Duodenal mucosa (tissue), 2 donors: ENCODE results near the gene C1QL2.

Experiments
- H3K27ac ChIP-seq: one replicate; pipeline ENCODE4 v1.7.0; 2013; ENCODE audit warnings: low read depth, low read length
- H3K27me3 ChIP-seq, 2 donors: one replicate each; pipeline ENCODE4 v1.7.0; 2013; ENCODE audit warnings: low read length in 2 of 2, control low read depth in 1 of 2; ENCODE audit not compliant: insufficient read depth in 2 of 2, control insufficient read depth in 1 of 2
- H3K36me3 ChIP-seq, 2 donors: one replicate each; pipeline ENCODE4 v1.7.0; 2013; ENCODE audit warnings: low read length in 2 of 2, control low read depth in 1 of 2; ENCODE audit not compliant: insufficient read depth in 2 of 2, control insufficient read depth in 1 of 2
- H3K4me1 ChIP-seq, 2 donors: one replicate each; pipeline ENCODE4 v1.7.0; 2013; ENCODE audit warnings: low read length in 2 of 2, control low read depth in 1 of 2; ENCODE audit not compliant: insufficient read depth in 2 of 2, control insufficient read depth in 1 of 2
- H3K4me3 ChIP-seq, 2 donors: one replicate each; pipeline ENCODE4 v1.7.0; 2013; ENCODE audit warnings: low read length in 2 of 2, low read depth in 1 of 2
- H3K9ac ChIP-seq, 2 donors: one replicate each; pipeline ENCODE4 v1.7.0; 2013; ENCODE audit warnings: low read length in 2 of 2, low read depth in 1 of 2
- H3K9me3 ChIP-seq, 2 donors: one replicate each; pipeline ENCODE4 v1.7.0; 2013; ENCODE audit warnings: low read length in 2 of 2, control low read depth in 1 of 2; ENCODE audit not compliant: control insufficient read depth in 1 of 2

C1QL2 gene

DNA sequence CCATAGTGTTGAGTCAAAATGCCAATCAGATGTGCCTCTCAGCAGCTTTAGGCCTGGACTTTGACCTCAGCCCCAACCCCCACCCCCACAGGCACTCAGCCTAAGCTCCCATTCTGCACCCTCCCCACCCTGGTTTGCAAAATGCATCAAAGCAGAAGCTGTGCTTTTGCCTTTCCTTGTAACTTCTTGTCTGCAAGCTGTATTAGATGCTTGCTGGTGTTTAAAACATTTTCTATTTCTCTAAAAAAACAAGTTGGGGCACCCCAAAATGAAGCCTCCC, 38.5 kb upstream of the C1QL2 start:
- H3K4me1 ChIP-seq: no peaks in the 10 kb centered on the region
- H3K27me3 ChIP-seq: peaks cover 0 to 10% of the 10 kb centered on the region in 2 donors
- no peaks in the 10 kb centered on the region for H3K9me3 ChIP-seq
- H3K27ac ChIP-seq: no peak overlapping the region
- H3K36me3 ChIP-seq: no peaks in the 10 kb centered on the region
- H3K9ac ChIP-seq: no peak overlapping the region
- H3K4me3 ChIP-seq: no peak overlapping the region

DNA sequence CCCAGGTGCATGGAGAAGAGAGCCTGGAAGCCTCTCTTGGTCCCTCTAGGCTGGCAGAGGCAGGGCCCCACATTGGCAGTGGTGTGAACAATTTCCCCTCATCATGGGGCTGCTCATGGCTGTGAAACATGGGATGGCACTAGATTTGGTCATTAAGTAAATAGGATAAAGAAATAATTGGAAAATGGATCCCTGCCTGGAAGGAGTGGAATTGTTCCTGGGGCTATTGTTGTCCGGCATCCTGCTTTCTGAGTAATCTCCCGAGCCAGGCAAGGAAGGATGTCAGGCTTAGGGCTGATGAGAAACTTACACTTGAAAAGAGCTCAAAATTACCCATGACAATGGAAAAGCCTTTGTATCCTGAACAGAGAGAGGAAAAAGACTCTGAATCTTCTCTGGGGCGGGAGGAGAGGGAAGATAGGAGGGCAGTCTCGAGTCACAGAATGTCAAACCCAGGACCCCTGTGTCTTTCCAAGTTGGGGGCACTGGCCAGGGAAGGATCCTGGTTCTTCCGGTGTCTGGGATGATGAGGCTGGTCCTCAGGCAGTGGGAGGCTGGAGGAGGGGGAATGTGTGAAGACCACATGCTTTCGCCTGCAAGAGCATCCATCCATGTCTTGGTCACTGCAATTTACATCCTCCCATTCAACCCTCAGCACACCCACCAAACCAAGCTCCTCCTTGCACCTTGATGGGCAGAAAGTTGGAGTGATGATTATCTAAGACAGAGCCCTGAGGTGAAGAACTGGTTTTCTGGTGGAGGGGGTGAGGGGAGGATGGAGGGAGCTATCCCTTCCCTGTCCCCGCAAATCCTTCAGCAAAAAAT, 38.0 kb upstream of the C1QL2 start:
- no peaks in the 10 kb centered on the region for H3K4me1 ChIP-seq
- H3K4me3 ChIP-seq: no peak overlapping the region
- H3K36me3 ChIP-seq: no peaks in the 10 kb centered on the region
- no peaks in the 10 kb centered on the region for H3K9me3 ChIP-seq
- no peak overlapping the region for H3K9ac ChIP-seq
- no peak overlapping the region for H3K27ac ChIP-seq
- H3K27me3 ChIP-seq: peaks cover 0 to 10% of the 10 kb centered on the region in 2 donors

- no peak overlapping the region for H3K4me3 ChIP-seq
- H3K9ac ChIP-seq: no peak overlapping the region
- no peaks in the 10 kb centered on the region for H3K36me3 ChIP-seq
- H3K9me3 ChIP-seq: no peaks in the 10 kb centered on the region
- H3K27ac ChIP-seq: no peak overlapping the region
- H3K27me3 ChIP-seq: peaks cover 0 to 10% of the 10 kb centered on the region in 2 donors
- no peaks in the 10 kb centered on the region for H3K4me1 ChIP-seq
Observed at GRCh38 chr2:119195887-119196286, 37.3 kb upstream of the C1QL2 start.

DNA sequence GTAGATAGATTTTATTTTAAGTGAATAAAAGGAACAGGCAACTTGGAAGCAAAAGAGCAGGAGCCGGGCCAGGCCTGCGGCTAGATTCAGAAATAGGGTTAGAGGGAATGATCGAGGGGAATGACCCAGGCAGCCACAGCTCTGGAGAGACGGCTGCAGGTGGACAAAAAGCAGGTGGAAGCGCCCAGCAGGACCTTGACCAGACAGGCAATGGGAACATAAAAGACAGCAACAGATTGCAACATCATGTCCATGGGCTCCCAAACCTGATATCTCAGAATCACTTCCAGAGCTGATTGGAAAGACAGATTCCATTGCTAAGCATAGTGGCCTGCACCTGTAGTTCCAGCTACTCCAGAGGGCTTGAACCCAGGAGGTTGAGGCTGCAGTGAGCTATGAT, 36.5 kb upstream of the C1QL2 start:
- no peaks in the 10 kb centered on the region for H3K4me1 ChIP-seq
- H3K36me3 ChIP-seq: no peaks in the 10 kb centered on the region
- peaks cover 0 to 10% of the 10 kb centered on the region in 2 donors for H3K27me3 ChIP-seq
- no peak overlapping the region for H3K27ac ChIP-seq
- H3K9me3 ChIP-seq: no peaks in the 10 kb centered on the region
- no peak overlapping the region for H3K9ac ChIP-seq
- H3K4me3 ChIP-seq: no peak overlapping the region

GRCh38 chr2:119192893-119193292, 34.3 kb upstream of the C1QL2 start:
- Histone ChIP-seq H3K36me3 (no peaks in the 10 kb centered on the region), H3K4me3 (no peak overlapping the region), H3K27me3 (peaks cover 0 to 10% of the 10 kb centered on the region in 2 donors), H3K9me3 (no peaks in the 10 kb centered on the region), H3K4me1 (no peaks in the 10 kb centered on the region), H3K9ac (no peak overlapping the region), H3K27ac (no peak overlapping the region)

DNA sequence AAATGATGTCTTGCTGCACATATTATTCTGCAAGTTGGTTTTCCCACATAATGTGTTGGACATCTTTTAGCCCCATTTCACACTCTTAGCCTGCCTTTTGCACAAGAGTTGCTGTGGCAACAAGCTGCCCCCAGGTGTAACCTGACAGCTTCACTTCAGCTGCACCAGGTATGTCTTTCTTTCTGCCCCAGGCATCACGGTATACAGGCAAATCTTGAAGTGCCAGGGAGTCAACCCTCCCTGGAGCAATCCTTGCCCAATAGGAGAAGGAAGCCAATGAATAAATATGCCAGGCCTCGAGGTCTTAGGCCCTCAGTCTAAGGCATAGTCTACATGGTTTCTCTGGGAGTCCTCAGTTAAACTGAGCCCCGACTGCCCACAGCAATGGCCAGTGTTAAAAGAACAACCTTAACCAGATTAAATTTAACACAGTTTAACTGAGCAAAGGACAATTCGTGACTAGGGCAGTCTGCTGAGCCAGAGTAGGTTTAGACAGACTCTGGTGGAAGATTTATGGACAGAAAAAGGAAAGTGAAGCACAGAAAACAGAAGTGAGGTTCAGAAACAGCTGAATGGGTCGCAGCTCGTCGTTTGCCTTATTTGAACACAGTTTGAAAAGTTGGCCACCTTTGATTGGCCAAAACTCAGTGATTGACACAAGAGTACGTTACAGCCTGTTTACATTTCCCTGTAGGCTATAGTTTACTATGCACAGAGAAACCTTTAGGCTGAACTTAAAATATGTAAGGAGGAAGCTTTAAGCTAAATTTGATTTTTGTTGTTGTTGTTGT, 32.0 kb upstream of the C1QL2 start:
- Histone ChIP-seq H3K9me3 (no peaks in the 10 kb centered on the region), H3K27ac (no peak overlapping the region)

GRCh38 chr2:119184512-119184911, 26.0 kb upstream of the C1QL2 start:
- no peaks in the 10 kb centered on the region for H3K27me3 ChIP-seq
- H3K27ac ChIP-seq: no peak overlapping the region
- no peaks in the 10 kb centered on the region for H3K36me3 ChIP-seq
- H3K9ac ChIP-seq: no peak overlapping the region
- no peaks in the 10 kb centered on the region for H3K9me3 ChIP-seq
- H3K4me3 ChIP-seq: no peak overlapping the region
- no peaks in the 10 kb centered on the region for H3K4me1 ChIP-seq

More for the DNA sequence above, 32.0 kb upstream of the C1QL2 start:
- Histone ChIP-seq H3K36me3 (no peaks in the 10 kb centered on the region), H3K4me3 (no peak overlapping the region), H3K9ac (no peak overlapping the region), H3K27me3 (no peaks in the 10 kb centered on the region), H3K4me1 (no peaks in the 10 kb centered on the region)

- Histone ChIP-seq H3K27ac (no peak overlapping the region), H3K27me3 (no peaks in the 10 kb centered on the region), H3K4me1 (no peaks in the 10 kb centered on the region), H3K9ac (no peak overlapping the region), H3K4me3 (no peak overlapping the region), H3K36me3 (no peaks in the 10 kb centered on the region), H3K9me3 (no peaks in the 10 kb centered on the region)
Observed at GRCh38 chr2:119181791-119182445, 23.4 kb upstream of the C1QL2 start.

DNA sequence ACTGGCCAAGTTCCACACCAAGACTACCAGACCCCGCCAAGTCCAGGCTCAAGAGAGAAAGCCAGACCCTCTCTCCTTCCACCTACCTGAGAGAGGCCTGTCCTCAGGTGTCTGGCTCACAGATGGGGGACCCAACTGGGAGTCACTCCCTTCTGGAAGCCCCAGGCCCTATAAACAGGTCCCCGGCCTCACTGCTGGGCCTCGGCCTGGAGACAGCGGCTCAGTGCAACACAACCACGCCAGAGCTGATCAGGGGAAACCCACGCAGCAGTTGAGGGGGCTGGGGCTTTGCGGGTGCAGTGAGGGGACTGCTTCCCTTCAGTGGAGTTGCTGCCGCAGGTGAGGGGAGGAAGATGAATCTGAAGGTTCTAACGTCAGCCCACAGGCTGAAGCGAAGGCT, 22.8 kb upstream of the C1QL2 start:
- no peaks in the 10 kb centered on the region for H3K36me3 ChIP-seq
- no peaks in the 10 kb centered on the region for H3K4me1 ChIP-seq
- no peak overlapping the region for H3K9ac ChIP-seq
- H3K27me3 ChIP-seq: no peaks in the 10 kb centered on the region
- no peaks in the 10 kb centered on the region for H3K9me3 ChIP-seq
- no peak overlapping the region for H3K4me3 ChIP-seq
- H3K27ac ChIP-seq: no peak overlapping the region

DNA sequence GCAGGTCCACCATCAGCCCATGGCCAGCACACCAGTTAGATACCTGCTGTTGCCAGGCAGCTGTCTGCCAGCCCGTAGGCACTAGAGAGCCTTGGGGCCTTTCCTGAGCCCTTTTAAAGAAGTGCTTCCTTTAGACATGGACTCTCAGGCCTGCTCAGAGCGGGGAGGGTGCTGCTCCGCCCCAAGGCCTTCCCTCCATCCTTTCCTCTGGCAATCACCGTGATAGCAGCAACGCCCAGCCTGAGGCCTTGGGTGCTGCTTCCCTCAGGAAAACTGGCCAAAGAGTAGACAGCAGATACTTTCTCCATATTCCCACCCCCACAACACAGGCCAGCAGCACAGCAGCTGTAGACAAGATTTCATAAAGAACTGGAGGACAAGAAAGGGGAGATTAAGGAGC, 22.3 kb upstream of the C1QL2 start:
- Histone ChIP-seq H3K4me1 (no peaks in the 10 kb centered on the region), H3K27ac (no peak overlapping the region), H3K9me3 (no peaks in the 10 kb centered on the region), H3K4me3 (no peak overlapping the region), H3K36me3 (no peaks in the 10 kb centered on the region), H3K27me3 (no peaks in the 10 kb centered on the region), H3K9ac (no peak overlapping the region)
